Fibroblast of villous mesenchyme (primary cell): Measurements from ENCODE around the gene SGMS2. TPM values are rescaled to one million over a fixed set of nuclear protein-coding genes. Genes with fewer than 3 reads are reported as not detected.

Experiments
- DNase-seq: peaks from one replicate; pipeline ENCODE4 v3.0.0-alpha.2; 2010; ENCODE audit warnings: low read depth
- H3K4me3 ChIP-seq: 2 replicates; pipeline ENCODE4 v1.5.1; 2011; ENCODE audit warnings: low read depth, mild to moderate bottlenecking, low read length
- total RNA-seq: library from RNA; depleted of rRNA; stranded (reverse); fragments of >200 nt; gene quantifications from 2 replicates; pipeline ENCODE4 v1.2.3, GENCODE V29; 2012
- TF ChIP-seq, protein P1 (sequence below): IDR thresholded peaks from 2 replicates; pipeline ENCODE4 v1.5.1; 2012; ENCODE audit warnings: low read depth, mild to moderate bottlenecking, low read length; ENCODE audit not compliant: insufficient read depth

The SGMS2 gene
- total RNA-seq, 1 donor = 186 TPM

DNA sequence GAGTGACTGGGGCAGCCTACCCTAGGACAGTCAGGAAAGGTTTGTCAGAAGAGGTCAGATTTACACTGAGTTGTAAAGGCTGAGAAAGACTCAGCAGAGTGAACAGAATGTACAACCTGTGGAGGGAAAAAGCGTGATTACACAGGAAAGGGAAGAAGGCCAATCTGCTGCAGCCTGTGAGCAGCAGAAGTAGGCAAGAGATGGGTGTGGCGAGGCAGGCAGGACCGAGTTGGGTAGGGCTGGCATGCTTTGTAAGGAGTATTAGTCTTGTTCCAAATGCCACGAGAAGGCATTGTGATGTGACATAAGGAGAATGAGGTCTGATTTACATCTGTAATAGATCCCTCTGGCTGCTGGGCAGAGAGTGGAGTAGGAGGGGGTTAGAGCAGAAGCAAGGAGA lies 12.6 kb downstream of the SGMS2 start:
- no peak for DNase-seq
- TF ChIP-seq, protein P1, sequence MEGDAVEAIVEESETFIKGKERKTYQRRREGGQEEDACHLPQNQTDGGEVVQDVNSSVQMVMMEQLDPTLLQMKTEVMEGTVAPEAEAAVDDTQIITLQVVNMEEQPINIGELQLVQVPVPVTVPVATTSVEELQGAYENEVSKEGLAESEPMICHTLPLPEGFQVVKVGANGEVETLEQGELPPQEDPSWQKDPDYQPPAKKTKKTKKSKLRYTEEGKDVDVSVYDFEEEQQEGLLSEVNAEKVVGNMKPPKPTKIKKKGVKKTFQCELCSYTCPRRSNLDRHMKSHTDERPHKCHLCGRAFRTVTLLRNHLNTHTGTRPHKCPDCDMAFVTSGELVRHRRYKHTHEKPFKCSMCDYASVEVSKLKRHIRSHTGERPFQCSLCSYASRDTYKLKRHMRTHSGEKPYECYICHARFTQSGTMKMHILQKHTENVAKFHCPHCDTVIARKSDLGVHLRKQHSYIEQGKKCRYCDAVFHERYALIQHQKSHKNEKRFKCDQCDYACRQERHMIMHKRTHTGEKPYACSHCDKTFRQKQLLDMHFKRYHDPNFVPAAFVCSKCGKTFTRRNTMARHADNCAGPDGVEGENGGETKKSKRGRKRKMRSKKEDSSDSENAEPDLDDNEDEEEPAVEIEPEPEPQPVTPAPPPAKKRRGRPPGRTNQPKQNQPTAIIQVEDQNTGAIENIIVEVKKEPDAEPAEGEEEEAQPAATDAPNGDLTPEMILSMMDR = no peak

DNA sequence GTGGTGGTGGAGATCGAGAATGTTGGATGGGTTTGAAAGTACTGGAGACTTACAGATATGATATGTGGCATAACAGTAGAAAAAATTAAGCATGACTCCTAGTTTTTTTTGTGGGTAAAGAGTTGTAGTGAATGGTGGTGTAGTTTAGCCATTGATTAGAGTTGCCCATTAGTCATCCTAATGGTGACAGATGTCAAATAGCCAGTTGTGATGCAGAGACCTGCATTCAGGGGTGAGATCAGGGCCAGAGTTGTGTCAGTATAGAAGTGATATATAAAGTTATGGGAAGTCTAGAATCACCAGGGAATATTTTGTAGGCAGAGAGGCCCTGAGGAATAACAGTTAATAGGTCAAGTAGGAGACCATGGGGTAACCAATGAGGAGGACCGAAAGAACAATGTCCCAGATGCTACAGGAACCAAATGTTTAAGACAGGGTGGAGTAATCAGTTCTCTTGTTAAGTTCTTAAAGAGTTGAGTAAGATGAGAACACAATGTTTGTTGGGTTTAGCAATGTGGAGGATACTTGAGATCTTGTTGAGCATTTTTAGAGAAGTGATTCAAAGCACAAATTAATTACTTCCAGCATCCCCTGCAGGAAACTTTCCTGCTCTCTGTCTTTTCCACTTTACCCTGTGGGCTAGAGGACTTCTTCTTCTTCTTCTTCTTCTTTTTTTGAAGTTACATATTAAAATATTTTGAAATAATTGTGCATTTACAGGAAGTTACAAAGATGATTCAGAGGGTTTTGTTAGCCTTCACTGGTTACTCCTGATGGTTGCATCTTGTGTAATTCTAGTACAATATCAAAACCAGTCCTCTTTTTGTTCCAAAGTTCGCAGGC lies 13.3 kb downstream of the SGMS2 start:
- H3K4me3 ChIP-seq = no peak overlapping the region
- DNase-seq = peak; percentile 53
- TF ChIP-seq, protein P1 = no peak

More for the DNA sequence above, 12.6 kb downstream of the SGMS2 start:
- no peak overlapping the region for H3K4me3 ChIP-seq

DNA sequence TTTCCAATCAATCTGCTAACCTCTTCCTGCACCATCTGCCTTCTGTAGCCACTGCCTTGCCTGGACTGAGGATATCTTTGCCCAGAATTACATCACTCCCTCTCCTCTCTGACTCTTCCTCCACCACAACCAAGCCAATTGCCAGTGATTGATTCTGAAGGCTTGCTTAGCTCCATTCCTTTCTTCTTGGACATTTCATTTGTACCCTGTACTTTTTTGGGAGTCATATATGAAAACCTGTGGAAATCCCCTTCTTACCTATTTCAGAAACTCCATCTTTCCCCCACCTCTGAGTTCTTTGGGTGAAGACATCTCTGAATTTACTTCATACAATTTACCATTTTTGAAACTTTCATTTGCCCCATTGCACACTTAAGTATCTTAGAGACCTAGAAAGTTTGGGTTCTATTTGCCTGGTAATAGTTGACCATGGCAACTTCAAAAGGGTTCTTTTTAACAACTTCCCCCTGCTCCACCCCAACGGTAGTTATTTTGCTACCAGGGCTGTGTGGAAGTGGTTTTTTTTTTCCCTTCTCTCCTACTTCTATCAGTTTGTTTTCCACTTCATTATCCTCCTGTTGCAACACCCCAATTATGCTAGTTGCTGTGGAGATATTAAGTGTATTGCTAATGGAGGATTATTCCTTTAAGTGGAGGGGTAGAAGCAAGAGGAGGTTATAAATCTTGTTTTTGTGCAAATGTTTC lies 14.3 kb downstream of the SGMS2 start:
- TF ChIP-seq, protein P1 = no peak
- DNase-seq = peak; percentile 36

GRCh38 chr4:107843391-107843790 lies 18.7 kb downstream of the SGMS2 start:
- TF ChIP-seq, protein P1 = no peak
- DNase-seq = no peak
- no peak overlapping the region for H3K4me3 ChIP-seq

More for the DNA sequence above, 14.3 kb downstream of the SGMS2 start:
- H3K4me3 ChIP-seq = no peak overlapping the region

DNA sequence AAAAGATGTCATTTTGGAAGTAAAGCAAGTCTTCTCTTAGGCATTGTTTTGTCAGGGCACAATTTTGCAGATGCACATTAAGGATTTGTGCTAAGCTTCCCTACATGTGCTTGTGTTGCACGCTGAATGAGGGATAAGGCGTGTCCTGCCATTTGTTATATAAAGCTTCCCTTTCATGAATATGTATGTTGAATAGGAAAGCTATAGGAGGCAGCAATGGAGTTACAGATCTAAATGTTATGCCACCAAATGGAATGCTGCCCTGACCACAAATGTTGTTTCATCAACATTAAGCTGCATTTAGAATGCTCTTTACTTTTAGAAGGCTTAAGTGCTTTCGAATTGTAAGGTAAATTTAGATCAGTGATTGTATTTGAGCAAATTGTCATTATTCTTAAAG lies 20.9 kb downstream of the SGMS2 start:
- no peak overlapping the region for H3K4me3 ChIP-seq
- TF ChIP-seq, protein P1 = no peak
- DNase-seq = no peak

GRCh38 chr4:107850438-107850837 lies 25.7 kb downstream of the SGMS2 start:
- H3K4me3 ChIP-seq = no peak overlapping the region
- TF ChIP-seq, protein P1 = no peak
- no peak for DNase-seq
